IMR-90 (cell line): Measurements from ENCODE around the gene ST7. TPM values are rescaled to one million over a fixed set of nuclear protein-coding genes. Genes with fewer than 3 reads are reported as not detected.

Experiments used
- ATAC-seq: fragments of 200-7000 bp; cut with Tn5 transposase; 2 replicates; pipeline ENCODE4 v1.9.1; 2020; ENCODE audit warnings: low read depth, mild to moderate bottlenecking, moderate library complexity
- BruUV-seq: library from RNA; stranded (reverse); fragments of 400-500 nt; replicated peaks from 2 replicates; lab custom pipeline; 2021; lab: Mats Ljungman, UMichigan
- CTCF ChIA-PET: fragments of 300-600 bp; formaldehyde crosslinking; extraction: SDS; loops from one replicate; lab custom pipeline; 2021; ENCODE audit warnings: antibody characterized with exemption; lab: Yijun Ruan, JAX
- POLR2A ChIA-PET: fragments of 300-600 bp; sonication (Branson Sonifier 250); formaldehyde crosslinking; loops from one replicate; lab custom pipeline; 2022; ENCODE audit warnings: antibody characterized with exemption; ENCODE audit not compliant: unreplicated experiment; lab: Charles Lee
- DNase-seq: peaks from one replicate; pipeline ENCODE4 v3.0.0; 2013
- H2AFZ ChIP-seq: replicated peaks from 2 replicates; pipeline ENCODE3; 2013; ENCODE audit warnings: low read length, mild to moderate bottlenecking; ENCODE audit not compliant: poor library complexity
- H2AK5ac ChIP-seq: 2 replicates; pipeline ENCODE4 v1.6.1; 2013; ENCODE audit warnings: low read depth, low read length, inconsistent platforms
- H2AK9ac ChIP-seq: replicated peaks from 2 replicates; pipeline ENCODE3; 2013; ENCODE audit warnings: mild to moderate bottlenecking, low read depth, low read length, moderate library complexity; ENCODE audit not compliant: poor library complexity
- H2BK120ac ChIP-seq: 2 replicates; pipeline ENCODE4 v1.6.1; 2013; ENCODE audit warnings: low read depth, low read length, inconsistent platforms
- H2BK15ac ChIP-seq: 3 replicates; pipeline ENCODE4 v1.6.1; 2013; ENCODE audit warnings: low read depth, low read length, inconsistent platforms
- H2BK20ac ChIP-seq: 2 replicates; pipeline ENCODE4 v1.6.1; 2013; ENCODE audit warnings: low read depth, mild to moderate bottlenecking, inconsistent platforms, low read length, moderate library complexity
- H2BK5ac ChIP-seq: 2 replicates; pipeline ENCODE4 v1.6.1; 2013; ENCODE audit warnings: mild to moderate bottlenecking, low read depth, low read length, inconsistent platforms; ENCODE audit not compliant: poor library complexity, severe bottlenecking
- H3K14ac ChIP-seq: replicated peaks from 2 replicates; pipeline ENCODE4 v1.6.1; 2013; ENCODE audit warnings: low read depth, low read length, inconsistent platforms
- H3K18ac ChIP-seq: 2 replicates; pipeline ENCODE4 v1.6.1; 2013; ENCODE audit warnings: low read depth, low read length, control low read depth
- H3K23ac ChIP-seq: 2 replicates; pipeline ENCODE4 v1.6.1; 2013; ENCODE audit warnings: low read depth, low read length, inconsistent platforms
- H3K27ac ChIP-seq: 2 replicates; pipeline ENCODE4 v1.5.1; 2013; ENCODE audit warnings: mild to moderate bottlenecking, control low read depth, low read length; ENCODE audit not compliant: insufficient read depth
- H3K27me3 ChIP-seq: 2 replicates; pipeline ENCODE4 v1.6.1; 2013; ENCODE audit warnings: low read length; ENCODE audit not compliant: control insufficient read depth, insufficient read depth
- H3K36me3 ChIP-seq: 2 replicates; pipeline ENCODE4 v1.6.1; 2013; ENCODE audit warnings: low read length, mixed read lengths; ENCODE audit not compliant: control insufficient read depth, insufficient read depth
- H3K4ac ChIP-seq: 2 replicates; pipeline ENCODE4 v1.6.1; 2013; ENCODE audit warnings: low read depth, low read length, inconsistent platforms
- H3K4me1 ChIP-seq: 2 replicates; pipeline ENCODE4 v1.6.1; 2013; ENCODE audit warnings: low read length, mixed read lengths; ENCODE audit not compliant: control insufficient read depth, insufficient read depth
- H3K4me2 ChIP-seq: 2 replicates; pipeline ENCODE4 v1.6.1; 2013; ENCODE audit warnings: low read depth, mild to moderate bottlenecking, control low read depth, low read length, moderate library complexity
- H3K4me3 ChIP-seq: 2 replicates; pipeline ENCODE4 v1.5.1; 2013; ENCODE audit warnings: low read depth, mild to moderate bottlenecking, control low read depth, low read length, moderate library complexity; ENCODE audit not compliant: insufficient read depth
- H3K56ac ChIP-seq: 2 replicates; pipeline ENCODE4 v1.6.1; 2013; ENCODE audit warnings: low read length, inconsistent platforms; ENCODE audit not compliant: insufficient read depth; ENCODE audit errors: extremely low read depth
- H3K79me1 ChIP-seq, 2 experiments: 2 replicates each; pipeline ENCODE4 v1.6.1; 2013; ENCODE audit warnings: low read length in 2 of 2, inconsistent platforms in 1 of 2, low read depth in 1 of 2
- H3K9ac ChIP-seq: 2 replicates; pipeline ENCODE4 v1.6.1; 2013; ENCODE audit warnings: low read depth, low read length, control low read depth
- H3K9me1 ChIP-seq: 2 replicates; pipeline ENCODE4 v1.6.1; 2013; ENCODE audit warnings: low read length, inconsistent platforms; ENCODE audit not compliant: insufficient read depth
- H3K9me3 ChIP-seq: 2 replicates; pipeline ENCODE4 v1.6.1; 2013; ENCODE audit warnings: low read length; ENCODE audit not compliant: control insufficient read depth, insufficient read depth
- H4K20me1 ChIP-seq: 2 replicates; pipeline ENCODE4 v1.6.1; 2013; ENCODE audit warnings: low read length, inconsistent platforms; ENCODE audit not compliant: insufficient read depth
- H4K5ac ChIP-seq: 2 replicates; pipeline ENCODE4 v1.6.1; 2013; ENCODE audit warnings: mild to moderate bottlenecking, low read depth, low read length, control low read depth
- H4K8ac ChIP-seq, 2 experiments: 2 replicates each; pipeline ENCODE4 v1.6.1; 2013; ENCODE audit warnings: low read depth in 2 of 2, low read length in 2 of 2, control low read depth in 1 of 2, inconsistent platforms in 1 of 2
- H4K91ac ChIP-seq: 2 replicates; pipeline ENCODE4 v1.6.1; 2013; ENCODE audit warnings: low read depth, low read length, inconsistent platforms; ENCODE audit not compliant: insufficient read depth
- BHLHE40 ChIP-seq: fragments of 150-350 bp; IDR thresholded peaks from 2 replicates; pipeline ENCODE4 v1.6.1; 2016; ENCODE audit warnings: mild to moderate bottlenecking, low read depth, low read length
- CEBPB ChIP-seq: IDR thresholded peaks from 2 replicates; pipeline ENCODE4 v1.6.1; 2012; ENCODE audit warnings: low read depth, low read length, improper control_type of control experiment
- CHD1 ChIP-seq: IDR thresholded peaks from 2 replicates; pipeline ENCODE4 v1.6.1; 2012; ENCODE audit warnings: low read depth, low read length, improper control_type of control experiment
- CTCF ChIP-seq: conservative IDR thresholded peaks from 2 replicates; pipeline ENCODE4 v1.5.1; 2012; ENCODE audit warnings: mild to moderate bottlenecking, low read depth, low read length, improper control_type of control experiment
- MAFK ChIP-seq: IDR thresholded peaks from 2 replicates; pipeline ENCODE4 v1.6.1; 2012; ENCODE audit warnings: low read depth, low read length, improper control_type of control experiment
- MAZ ChIP-seq: IDR thresholded peaks from 2 replicates; pipeline ENCODE4 v1.6.1; 2012; ENCODE audit warnings: low read depth, mild to moderate bottlenecking, low read length, improper control_type of control experiment, moderate library complexity, borderline replicate concordance
- MXI1 ChIP-seq: IDR thresholded peaks from 2 replicates; pipeline ENCODE4 v1.6.1; 2012; ENCODE audit warnings: low read depth, mild to moderate bottlenecking, low read length, moderate library complexity, borderline replicate concordance
- POLR2A ChIP-seq: IDR thresholded peaks from 2 replicates; pipeline ENCODE4 v1.6.1; 2012; ENCODE audit warnings: mild to moderate bottlenecking, low read depth, low read length
- RAD21 ChIP-seq: IDR thresholded peaks from 2 replicates; pipeline ENCODE4 v1.6.1; 2012; ENCODE audit warnings: low read length, improper control_type of control experiment
- RCOR1 ChIP-seq: IDR thresholded peaks from 2 replicates; pipeline ENCODE4 v1.6.1; 2012; ENCODE audit warnings: mild to moderate bottlenecking, low read length, improper control_type of control experiment; ENCODE audit not compliant: insufficient replicate concordance
- SMC3 ChIP-seq: fragments of 150-350 bp; IDR thresholded peaks from 2 replicates; pipeline ENCODE4 v1.6.1; 2016; ENCODE audit warnings: low read depth, mild to moderate bottlenecking, antibody characterized with exemption, low read length, moderate library complexity
- USF2 ChIP-seq: fragments of 150-350 bp; IDR thresholded peaks from 2 replicates; pipeline ENCODE4 v1.6.1; 2017; ENCODE audit warnings: mild to moderate bottlenecking, antibody characterized with exemption, low read length, low read depth
- WGBS, 2 experiments: methylation state at CpG; one replicate each; pipeline versions ENCODE4 v1.1.5 to v1.1.7; 2013; ENCODE audit warnings: missing lambda C conversion rate in 2 of 2; ENCODE audit not compliant: insufficient read length in 1 of 2; ENCODE audit errors: extremely low coverage in 2 of 2; 5-methylcytosine and 5-hydroxymethylcytosine counted together
- dilution Hi-C: fragments of 300-500 bp; cut with HindIII; formaldehyde crosslinking; loops from one replicate; pipeline ENCODE4 v1.14.3; 2018; ENCODE audit warnings: low sequenced_read_pairs; ENCODE audit not compliant: unreplicated experiment
- in situ Hi-C: fragments of 300-500 bp; cut with MboI; formaldehyde crosslinking; loops from 3 replicates; pipeline ENCODE4 v1.14.3; 2019; ENCODE audit warnings: low sequenced_read_pairs, inconsistent platforms, mixed read lengths
- intact Hi-C: fragments of 100-400 bp; cut with micrococcal nuclease; formaldehyde crosslinking; loops from 2 replicates; pipeline ENCODE4 v1.10.0; 2022
- polyA plus RNA-seq, 3 experiments: library from polyadenylated mRNA; depleted of rRNA; stranded (reverse); fragments of >200 nt; gene quantifications; 2 replicates each; pipeline ENCODE4 v1.2.3, GENCODE V29; 2012; ENCODE audit warnings: low replicate concordance in 1 of 3
- total RNA-seq: library from RNA; depleted of rRNA; stranded (reverse); fragments of >200 nt; gene quantifications from 2 replicates; pipeline ENCODE4 v1.2.3, GENCODE V29; 2012

Gene ST7
- total and polyA plus RNA-seq, 2 of the 4 experiments (the other 2 are of a cell fraction) = 18.6 to 26.0 TPM

DNA sequence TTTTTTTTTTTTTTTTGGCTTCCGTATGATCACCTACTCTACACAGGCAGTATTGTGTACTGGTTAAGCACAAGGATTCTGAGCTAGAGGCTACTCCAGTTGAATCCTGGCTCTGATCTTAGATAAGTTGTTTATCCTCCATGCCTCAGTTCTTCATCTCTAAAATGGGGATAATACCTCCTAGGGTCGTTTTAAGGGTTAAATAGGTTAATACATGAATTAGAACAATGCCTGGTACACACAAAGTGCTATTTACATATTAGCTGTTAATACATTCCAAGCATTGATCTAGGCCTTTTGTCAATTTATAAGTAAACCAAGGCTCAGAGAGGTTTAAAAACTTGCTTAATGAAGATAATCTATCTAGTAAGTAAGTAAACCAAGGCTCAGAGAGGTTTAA lies 59.0 kb downstream of the ST7 start:
- Histone ChIP-seq H3K18ac (no peak overlapping the region), H2BK20ac (no peak overlapping the region), H3K9me3 (no peaks in the 10 kb centered on the region), H4K91ac (no peak overlapping the region), H3K56ac (no peak overlapping the region), H3K4ac (no peak overlapping the region), H2BK15ac (no peak overlapping the region), H3K23ac (no peak overlapping the region), H4K8ac (no peak overlapping the region), H3K4me1 (peaks cover 2% of the 10 kb centered on the region; the same call in 1 of the 2 replicates), H3K27me3 (no peaks in the 10 kb centered on the region), H4K20me1 (no peaks in the 10 kb centered on the region), H3K14ac (no peak overlapping the region), H2AFZ (no peak overlapping the region), H2BK5ac (no peak overlapping the region), H3K27ac (no peak overlapping the region), H3K4me3 (no peak overlapping the region), H2AK9ac (no peak overlapping the region), H3K4me2 (no peak overlapping the region), H2AK5ac (no peak overlapping the region), H3K9me1 (peaks cover 6% of the 10 kb centered on the region; the same call in 1 of the 2 replicates), H4K5ac (no peak overlapping the region), H3K79me1 (peaks cover 12 to 26% of the 10 kb centered on the region in 2 experiments; a peak in 3 of 4 replicates), H2BK120ac (no peak overlapping the region), H3K9ac (no peak overlapping the region), H3K36me3 (no peaks in the 10 kb centered on the region)
- dilution Hi-C loops (no loop called here), in situ Hi-C loops (no loop called here), intact Hi-C loops (no loop called here)
- BruUV-seq = no TSS peak
- no CpG with 5 or more reads among the region's 2 CpGs for WGBS, 2 experiments
- ChIA-PET CTCF (interaction anchor here (1.1 kb wide), 1 partner anchor 92 kb away, joined by 3 read pairs; no protein-coding TSS in a partner anchor), POLR2A (no interaction called here)
- DNase-seq (no peak), ATAC-seq (no peak)
- TF ChIP-seq CEBPB (no peak), RAD21 (no peak), USF2 (no peak), MAZ (no peak), MAFK (no peak), BHLHE40 (no peak), RCOR1 (no peak), POLR2A (no peak), SMC3 (no peak), CHD1 (no peak), MXI1 (no peak), CTCF (no peak)
